SU-DHL-6 (cell line): ENCODE data around the gene ZDHHC18.

Experiments
- EZH2phosphoT487 ChIP-seq: fragments of 200-600 bp; sonication (generic), shearing (Covaris generic); conservative IDR thresholded peaks from 2 replicates; pipeline ENCODE4 v1.6.1; 2018; ENCODE audit warnings: mild to moderate bottlenecking, antibody characterized with exemption, low read length, moderate library complexity, mixed read lengths
- TF ChIP-seq, protein P1 (sequence below): fragments of 200-600 bp; sonication (generic); IDR thresholded peaks from one replicate; pipeline ENCODE4 v1.5.1; 2017; ENCODE audit warnings: antibody characterized with exemption, mild to moderate bottlenecking, low read length, moderate library complexity; ENCODE audit not compliant: insufficient read depth, poor library complexity, severe bottlenecking

DNA sequence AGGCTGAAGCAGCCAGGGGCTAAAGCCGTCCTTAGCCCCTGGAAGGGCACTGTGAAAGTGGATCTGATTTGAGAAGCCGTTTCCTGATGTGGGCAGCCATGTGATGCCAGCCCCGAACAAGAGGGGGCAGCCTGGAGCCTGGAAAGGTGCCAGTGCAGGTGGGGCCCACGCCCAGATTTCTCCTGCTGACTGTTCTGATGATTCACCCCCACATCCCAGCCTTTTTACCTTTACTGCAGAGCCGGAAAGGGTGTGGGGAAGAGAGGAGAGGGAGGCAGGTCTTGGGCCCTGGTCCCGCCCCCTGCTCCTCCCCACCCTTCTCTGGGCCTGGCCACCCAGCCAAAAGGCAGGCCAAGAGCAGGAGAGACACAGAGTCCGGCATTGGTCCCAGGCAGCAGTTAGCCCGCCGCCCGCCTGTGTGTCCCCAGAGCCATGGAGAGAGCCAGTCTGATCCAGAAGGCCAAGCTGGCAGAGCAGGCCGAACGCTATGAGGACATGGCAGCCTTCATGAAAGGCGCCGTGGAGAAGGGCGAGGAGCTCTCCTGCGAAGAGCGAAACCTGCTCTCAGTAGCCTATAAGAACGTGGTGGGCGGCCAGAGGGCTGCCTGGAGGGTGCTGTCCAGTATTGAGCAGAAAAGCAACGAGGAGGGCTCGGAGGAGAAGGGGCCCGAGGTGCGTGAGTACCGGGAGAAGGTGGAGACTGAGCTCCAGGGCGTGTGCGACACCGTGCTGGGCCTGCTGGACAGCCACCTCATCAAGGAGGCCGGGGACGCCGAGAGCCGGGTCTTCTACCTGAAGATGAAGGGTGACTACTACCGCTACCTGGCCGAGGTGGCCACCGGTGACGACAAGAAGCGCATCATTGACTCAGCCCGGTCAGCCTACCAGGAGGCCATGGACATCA is 36.5 kb downstream of the ZDHHC18 start, which contains the start of gene SFN:
- TF ChIP-seq, protein P1, sequence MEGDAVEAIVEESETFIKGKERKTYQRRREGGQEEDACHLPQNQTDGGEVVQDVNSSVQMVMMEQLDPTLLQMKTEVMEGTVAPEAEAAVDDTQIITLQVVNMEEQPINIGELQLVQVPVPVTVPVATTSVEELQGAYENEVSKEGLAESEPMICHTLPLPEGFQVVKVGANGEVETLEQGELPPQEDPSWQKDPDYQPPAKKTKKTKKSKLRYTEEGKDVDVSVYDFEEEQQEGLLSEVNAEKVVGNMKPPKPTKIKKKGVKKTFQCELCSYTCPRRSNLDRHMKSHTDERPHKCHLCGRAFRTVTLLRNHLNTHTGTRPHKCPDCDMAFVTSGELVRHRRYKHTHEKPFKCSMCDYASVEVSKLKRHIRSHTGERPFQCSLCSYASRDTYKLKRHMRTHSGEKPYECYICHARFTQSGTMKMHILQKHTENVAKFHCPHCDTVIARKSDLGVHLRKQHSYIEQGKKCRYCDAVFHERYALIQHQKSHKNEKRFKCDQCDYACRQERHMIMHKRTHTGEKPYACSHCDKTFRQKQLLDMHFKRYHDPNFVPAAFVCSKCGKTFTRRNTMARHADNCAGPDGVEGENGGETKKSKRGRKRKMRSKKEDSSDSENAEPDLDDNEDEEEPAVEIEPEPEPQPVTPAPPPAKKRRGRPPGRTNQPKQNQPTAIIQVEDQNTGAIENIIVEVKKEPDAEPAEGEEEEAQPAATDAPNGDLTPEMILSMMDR = peak; percentile 77
- no peak for TF ChIP-seq EZH2phosphoT487
